Neutrophil (primary cell): Measurements from ENCODE around the gene EDDM13.
"Not testable (repeated sequence)": the region's sequence is repeated elsewhere in the genome, so short reads cannot be mapped to it uniquely, and the experiment has no call there.

Source experiments
- H3K27ac ChIP-seq: fragments of 200-600 bp; sonication (generic); 2 replicates; pipeline ENCODE4 v1.5.1; 2016; ENCODE audit warnings: mild to moderate bottlenecking, moderate library complexity
- H3K27me3 ChIP-seq: fragments of 200-600 bp; sonication (generic); 2 replicates; pipeline ENCODE4 v1.6.0; 2016; ENCODE audit warnings: mild to moderate bottlenecking
- H3K36me3 ChIP-seq: fragments of 200-600 bp; sonication (generic); 2 replicates; pipeline ENCODE4 v1.5.1; 2017
- H3K4me1 ChIP-seq, 2 experiments: fragments of 200-600 bp in 1 of 2; sonication (generic) in 1 of 2; 1 replicate in 1 of 2; 2 replicates in 1 of 2; pipeline versions ENCODE4 v1.5.1 to v1.6.1; 2013 to 2016; ENCODE audit warnings: low read depth in 1 of 2, low read length in 1 of 2, mild to moderate bottlenecking in 1 of 2, moderate library complexity in 1 of 2; ENCODE audit not compliant: control insufficient read depth in 1 of 2, insufficient read depth in 1 of 2
- H3K4me3 ChIP-seq, 2 experiments: fragments of 200-600 bp in 1 of 2; sonication (generic) in 1 of 2; 1 replicate in 1 of 2; 2 replicates in 1 of 2; pipeline ENCODE4 v1.5.1; 2013 to 2016; ENCODE audit warnings: low read depth in 1 of 2, low read length in 1 of 2, mild to moderate bottlenecking in 1 of 2, moderate library complexity in 1 of 2
- H3K9me3 ChIP-seq: fragments of 200-600 bp; sonication (generic); 2 replicates; pipeline ENCODE4 v1.5.1; 2016
- CTCF ChIP-seq: fragments of 200-600 bp; sonication (generic); IDR thresholded peaks from 2 replicates; pipeline ENCODE4 v1.5.1; 2016; ENCODE audit warnings: antibody characterized with exemption

The EDDM13 gene, protein sequence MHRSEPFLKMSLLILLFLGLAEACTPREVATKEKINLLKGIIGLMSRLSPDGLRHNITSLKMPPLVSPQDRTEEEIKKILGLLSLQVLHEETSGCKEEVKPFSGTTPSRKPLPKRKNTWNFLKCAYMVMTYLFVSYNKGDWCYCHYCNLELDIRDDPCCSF

GRCh38 chr19:56272161-56272798, at the start of gene EDDM13:
TSS of gene EDDM13 (plus strand) at chr19:56272748. CDS start at chr19:56272835, 87 bp downstream.
- Histone ChIP-seq H3K4me3 (no peak within 1 kb of the TSS), H3K27me3 (no peaks in the 10 kb centered on the region), H3K9me3 (no peaks in the 10 kb centered on the region), H3K4me1 (peaks cover 8 to 18% of the 10 kb centered on the region in 2 experiments), H3K27ac (peak within 1 kb of the TSS; percentile 43), H3K36me3 (no peaks in the 10 kb centered on the region)
- no peak for TF ChIP-seq CTCF

DNA sequence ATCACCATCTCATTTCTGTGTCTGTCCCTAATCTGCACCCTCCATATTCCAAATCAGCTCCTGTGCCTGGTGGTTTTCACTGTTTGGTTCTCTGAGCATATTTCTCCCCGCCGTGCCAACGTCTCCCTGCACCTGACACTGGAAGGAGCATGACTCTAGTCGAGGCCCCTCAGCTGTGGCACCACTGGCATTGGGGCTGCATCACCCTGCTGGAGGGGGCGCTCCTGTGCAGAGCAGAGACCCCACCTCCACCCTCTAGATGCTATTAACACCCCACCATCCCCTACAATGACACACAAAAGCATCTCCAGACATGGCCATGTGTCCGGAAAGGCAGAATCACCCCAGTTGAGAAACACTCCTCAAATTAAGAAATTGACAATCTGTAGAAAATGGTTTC, 49.6 kb upstream of the EDDM13 start:
- peaks cover 16% of the 10 kb centered on the region for H3K27me3 ChIP-seq
- H3K4me1 ChIP-seq = no peaks in the 10 kb centered on the region
- no peaks in the 10 kb centered on the region for H3K36me3 ChIP-seq
- H3K27ac ChIP-seq = no peak overlapping the region
- H3K4me3 ChIP-seq = no peak overlapping the region
- TF ChIP-seq CTCF = no peak
- no peaks in the 10 kb centered on the region for H3K9me3 ChIP-seq

GRCh38 chr19:56223481-56223880, 49.1 kb upstream of the EDDM13 start:
- H3K27me3 ChIP-seq = peaks cover 11% of the 10 kb centered on the region
- H3K4me1 ChIP-seq = no peaks in the 10 kb centered on the region
- no peak for TF ChIP-seq CTCF
- H3K4me3 ChIP-seq = no peak overlapping the region
- no peak overlapping the region for H3K27ac ChIP-seq
- H3K9me3 ChIP-seq = no peaks in the 10 kb centered on the region
- H3K36me3 ChIP-seq = no peaks in the 10 kb centered on the region

GRCh38 chr19:56245121-56245740, 27.3 kb upstream of the EDDM13 start:
- no peak overlapping the region for H3K4me3 ChIP-seq
- H3K36me3 ChIP-seq = no peaks in the 10 kb centered on the region
- H3K9me3 ChIP-seq = no peaks in the 10 kb centered on the region
- H3K4me1 ChIP-seq = no peaks in the 10 kb centered on the region
- TF ChIP-seq CTCF = no peak
- H3K27ac ChIP-seq = no peak overlapping the region
- no peaks in the 10 kb centered on the region for H3K27me3 ChIP-seq

- not testable (repeated sequence) for H3K27ac ChIP-seq, H3K4me3 ChIP-seq, H3K27me3 ChIP-seq, H3K36me3 ChIP-seq, H3K9me3 ChIP-seq, H3K4me1 ChIP-seq
These were observed 26.8 kb upstream of the EDDM13 start for GRCh38 chr19:56245764-56246163.

DNA sequence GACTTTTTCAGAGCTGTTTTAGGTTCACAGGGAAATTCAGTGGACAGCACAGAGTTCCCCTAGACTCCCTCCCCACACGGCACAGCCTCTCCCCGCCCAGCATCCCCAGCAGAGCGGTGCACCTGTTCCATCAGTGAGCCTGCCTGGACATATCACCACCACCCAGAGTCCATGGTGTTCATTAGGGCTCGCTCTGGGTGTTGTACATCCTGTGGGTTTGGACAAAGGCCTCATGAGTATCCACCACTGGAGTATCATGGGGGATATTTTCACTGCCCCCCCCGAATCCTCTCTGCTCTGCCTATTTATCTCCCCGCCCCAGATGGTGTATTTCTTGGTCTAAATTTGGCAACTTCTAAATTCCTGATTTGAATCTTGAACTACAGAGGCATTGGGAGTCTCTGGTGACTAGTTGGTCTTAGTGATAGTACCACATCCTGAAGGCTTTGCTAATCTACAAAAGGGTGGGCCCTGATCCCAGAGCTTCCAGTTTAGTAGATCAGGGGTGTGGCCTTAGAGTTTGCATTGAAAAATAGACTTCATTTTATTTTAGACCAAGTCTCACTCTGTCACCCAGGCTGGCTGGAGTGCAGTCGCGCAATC, 23.7 kb upstream of the EDDM13 start:
- not testable (repeated sequence) for H3K9me3 ChIP-seq, H3K27me3 ChIP-seq, H3K4me1 ChIP-seq, H3K36me3 ChIP-seq, H3K4me3 ChIP-seq, H3K27ac ChIP-seq
